H1 (cell line): ENCODE measurements around the gene TRAK1. TPM values are rescaled to one million over a fixed set of nuclear protein-coding genes. Genes with fewer than 3 reads are reported as not detected.

Source experiments
- CTCF ChIA-PET: fragments of 300-600 bp; sonication (Branson Sonifier 250); formaldehyde crosslinking; loops from one replicate; lab custom pipeline; 2021; ENCODE audit not compliant: partially characterized antibody; lab: Charles Lee
- POLR2A ChIA-PET: fragments of 300-600 bp; sonication (Branson Sonifier 250); formaldehyde crosslinking; loops from one replicate; lab custom pipeline; 2021; ENCODE audit warnings: inconsistent platforms; ENCODE audit not compliant: partially characterized antibody; lab: Charles Lee
- DNase-seq, 2 experiments: peaks; one replicate each; pipeline versions ENCODE4 v3.0.0 to v3.0.0-alpha.2; 2010 to 2022; ENCODE audit warnings: low spot score in 2 of 2, low read depth in 1 of 2, mixed read lengths in 1 of 2
- FAIRE-seq: peaks from 2 replicates; lab custom pipeline; 2011; peaks lifted over from hg19 to GRCh38; lab: Jason Lieb, UNC
- H2AFZ ChIP-seq: 2 replicates; pipeline ENCODE4 v1.8.1; 2012; ENCODE audit warnings: low read length, inconsistent platforms
- H2AK5ac ChIP-seq: 2 replicates; pipeline ENCODE4 v1.6.1; 2013; ENCODE audit warnings: low read depth, low read length
- H2BK120ac ChIP-seq: replicated peaks from 2 replicates; pipeline ENCODE3; 2013; ENCODE audit warnings: low read depth, low read length, inconsistent platforms
- H2BK12ac ChIP-seq: 2 replicates; pipeline ENCODE4 v1.6.1; 2013; ENCODE audit warnings: low read depth, low read length
- H2BK15ac ChIP-seq: 2 replicates; pipeline ENCODE4 v1.6.1; 2013; ENCODE audit warnings: low read length
- H2BK20ac ChIP-seq: 2 replicates; pipeline ENCODE4 v1.6.1; 2013; ENCODE audit warnings: low read length
- H2BK5ac ChIP-seq: 2 replicates; pipeline ENCODE4 v1.6.1; 2013; ENCODE audit warnings: low read depth, low read length
- H3K14ac ChIP-seq: 2 replicates; pipeline ENCODE4 v1.6.1; 2013; ENCODE audit warnings: inconsistent platforms; ENCODE audit not compliant: insufficient read length
- H3K18ac ChIP-seq: 2 replicates; pipeline ENCODE4 v1.6.1; 2013; ENCODE audit warnings: low read length; ENCODE audit errors: extremely low read depth
- H3K23ac ChIP-seq: 2 replicates; pipeline ENCODE4 v1.6.1; 2013; ENCODE audit warnings: inconsistent platforms; ENCODE audit not compliant: insufficient read length
- H3K23me2 ChIP-seq: 2 replicates; pipeline ENCODE4 v1.6.1; 2013; ENCODE audit warnings: low read depth, low read length
- H3K27ac ChIP-seq: 2 replicates; pipeline ENCODE4 v1.6.1; 2011; ENCODE audit warnings: low read depth, low read length, inconsistent platforms
- H3K27me3 ChIP-seq, 4 experiments: replicated peaks in 1 of 4; 1 replicate in 1 of 4; 2 replicates in 3 of 4; pipeline versions ENCODE4 v1.6.1 to v1.8.1; 2011 to 2013; ENCODE audit warnings: low read length in 3 of 4, mild to moderate bottlenecking in 3 of 4, inconsistent platforms in 2 of 4, mixed read lengths in 2 of 4, moderate library complexity in 1 of 4; ENCODE audit not compliant: control insufficient read depth in 3 of 4, insufficient read depth in 3 of 4; ENCODE audit errors: extremely low read depth in 1 of 4
- H3K36me3 ChIP-seq, 4 experiments: 2 replicates each; pipeline versions ENCODE4 v1.6.1 to v1.8.1; 2011 to 2013; ENCODE audit warnings: mild to moderate bottlenecking in 4 of 4, low read length in 3 of 4, moderate library complexity in 2 of 4, control low read depth in 1 of 4, inconsistent platforms in 1 of 4; ENCODE audit not compliant: insufficient read depth in 4 of 4, control insufficient read depth in 2 of 4
- H3K4ac ChIP-seq: replicated peaks from 2 replicates; pipeline ENCODE3; 2013; ENCODE audit warnings: low read length, low read depth, mixed read lengths, inconsistent platforms; ENCODE audit not compliant: insufficient read length
- H3K4me1 ChIP-seq, 4 experiments: replicated peaks in 1 of 4; 1 replicate in 1 of 4; 2 replicates in 3 of 4; pipeline versions ENCODE4 v1.6.1 to v1.8.1; 2011 to 2013; ENCODE audit warnings: low read length in 3 of 4, inconsistent platforms in 2 of 4, mixed read lengths in 1 of 4; ENCODE audit not compliant: insufficient read depth in 4 of 4, control insufficient read depth in 3 of 4
- H3K4me2 ChIP-seq, 2 experiments: 2 replicates each; pipeline versions ENCODE4 v1.6.1 to v1.8.1; 2011 to 2013; ENCODE audit warnings: low read depth in 2 of 2, low read length in 2 of 2, control low read depth in 1 of 2, inconsistent platforms in 1 of 2, mild to moderate bottlenecking in 1 of 2; ENCODE audit not compliant: insufficient read depth in 1 of 2
- H3K4me3 ChIP-seq, 4 experiments: fragments of 200-600, 300-600 bp in 1 of 4; sonication (generic), shearing (Covaris generic), sonication (Bioruptor Twin) in 1 of 4; 2 replicates each; pipeline versions ENCODE4 v1.5.1 to v1.8.1; 2011 to 2016; ENCODE audit warnings: low read length in 4 of 4, low read depth in 3 of 4, control low read depth in 2 of 4, inconsistent platforms in 2 of 4, mild to moderate bottlenecking in 2 of 4, mixed read lengths in 1 of 4, moderate library complexity in 1 of 4; ENCODE audit not compliant: insufficient read depth in 2 of 4; ENCODE audit errors: extremely low read depth in 1 of 4
- H3K56ac ChIP-seq: replicated peaks from 2 replicates; pipeline ENCODE3; 2013; ENCODE audit warnings: low read depth, mild to moderate bottlenecking, mixed read lengths, low read length, inconsistent platforms; ENCODE audit not compliant: insufficient read length
- H3K79me1 ChIP-seq: 2 replicates; pipeline ENCODE4 v1.6.1; 2013; ENCODE audit warnings: low read depth, low read length, control low read depth
- H3K79me2 ChIP-seq, 2 experiments: 2 replicates each; pipeline versions ENCODE4 v1.6.1 to v1.8.1; 2012 to 2013; ENCODE audit warnings: low read length in 2 of 2, mild to moderate bottlenecking in 2 of 2, inconsistent platforms in 1 of 2; ENCODE audit not compliant: insufficient read depth in 2 of 2, control insufficient read depth in 1 of 2
- H3K9ac ChIP-seq, 4 experiments: replicated peaks in 1 of 4; 1 replicate in 1 of 4; 2 replicates in 3 of 4; pipeline versions ENCODE4 v1.6.1 to v1.8.1; 2011 to 2013; ENCODE audit warnings: low read depth in 3 of 4, low read length in 3 of 4, control low read depth in 2 of 4, mild to moderate bottlenecking in 2 of 4, moderate library complexity in 2 of 4, inconsistent platforms in 1 of 4; ENCODE audit errors: extremely low read depth in 1 of 4
- H3K9me3 ChIP-seq, 2 experiments: 2 replicates each; pipeline versions ENCODE4 v1.6.1 to v1.8.1; 2012 to 2013; ENCODE audit warnings: mild to moderate bottlenecking in 2 of 2, moderate library complexity in 2 of 2, control low read depth in 1 of 2, inconsistent platforms in 1 of 2, low read depth in 1 of 2, low read length in 1 of 2, mixed read lengths in 1 of 2; ENCODE audit not compliant: insufficient read depth in 2 of 2
- H4K20me1 ChIP-seq, 2 experiments: replicated peaks in 1 of 2; 2 replicates each; pipeline versions ENCODE3 to v1.8.1; 2011 to 2013; ENCODE audit warnings: inconsistent platforms in 2 of 2, low read length in 2 of 2, mild to moderate bottlenecking in 1 of 2; ENCODE audit not compliant: insufficient read depth in 2 of 2, control insufficient read depth in 1 of 2
- H4K5ac ChIP-seq: 2 replicates; pipeline ENCODE4 v1.6.1; 2013; ENCODE audit warnings: low read length, low read depth, mixed read lengths, inconsistent platforms; ENCODE audit not compliant: insufficient read length
- H4K8ac ChIP-seq: 2 replicates; pipeline ENCODE4 v1.8.0; 2013; ENCODE audit warnings: mild to moderate bottlenecking, moderate library complexity, low read length, inconsistent platforms; ENCODE audit not compliant: insufficient read depth; ENCODE audit errors: extremely low read depth
- H4K91ac ChIP-seq: replicated peaks from 2 replicates; pipeline ENCODE3; 2013; ENCODE audit warnings: low read length, mixed read lengths, inconsistent platforms; ENCODE audit not compliant: insufficient read length
- HDAC6 ChIP-seq: IDR thresholded peaks from one replicate; pipeline ENCODE4 v1.7.1; 2012; ENCODE audit warnings: low read depth, mild to moderate bottlenecking, inconsistent platforms, low read length, moderate library complexity
- WGBS, 2 experiments: shearing (Covaris generic) in 1 of 2; methylation state at CpG; one replicate each; pipeline versions ENCODE4 v1.1.6 to v1.1.7; 2013 to 2015; ENCODE audit warnings: low lambda C conversion rate in 2 of 2, mixed read lengths in 2 of 2, inconsistent platforms in 1 of 2, low coverage in 1 of 2, missing lambda C conversion rate in 1 of 2; ENCODE audit not compliant: insufficient replicate concordance in 2 of 2, insufficient coverage in 1 of 2, insufficient read length in 1 of 2; ENCODE audit errors: extremely low coverage in 1 of 2, missing lambda C conversion rate in 1 of 2; 5-methylcytosine and 5-hydroxymethylcytosine counted together
- polyA plus RNA-seq, 7 experiments: library from polyadenylated mRNA; depleted of rRNA in 3 of 7; stranded (reverse) in 5 of 7; unstranded in 2 of 7; fragments of >200 nt in 5 of 7; fragments of 200-250 nt in 2 of 7; gene quantifications; 1 replicate in 5 of 7; 2 replicates in 1 of 7; 4 replicates in 1 of 7; pipeline versions ENCODE4 v1.2.1 to v1.2.3, GENCODE V29; 2011 to 2013; ENCODE audit warnings: missing spikeins in 2 of 7, mixed read lengths in 2 of 7
- total RNA-seq: library from RNA; stranded (reverse); fragmentation: NEBNext Ultra II Directional; extraction: Animal tissue kit (Norgen Biotek cat#: 25700); gene quantifications from 2 replicates; pipeline ENCODE4 v1.2.1, GENCODE V29; 2021
- TF ChIP-seq, protein P1 (sequence below): IDR thresholded peaks from 2 replicates; pipeline ENCODE4 v1.6.1; 2011; ENCODE audit warnings: low read depth, mild to moderate bottlenecking, low read length; ENCODE audit not compliant: insufficient read depth

The TRAK1 gene
- total and polyA plus RNA-seq, 2 of the 8 experiments (the other 6 are each of a cell fraction or from before 2014, with no cell fraction given) = 21.3 to 32.7 TPM

DNA sequence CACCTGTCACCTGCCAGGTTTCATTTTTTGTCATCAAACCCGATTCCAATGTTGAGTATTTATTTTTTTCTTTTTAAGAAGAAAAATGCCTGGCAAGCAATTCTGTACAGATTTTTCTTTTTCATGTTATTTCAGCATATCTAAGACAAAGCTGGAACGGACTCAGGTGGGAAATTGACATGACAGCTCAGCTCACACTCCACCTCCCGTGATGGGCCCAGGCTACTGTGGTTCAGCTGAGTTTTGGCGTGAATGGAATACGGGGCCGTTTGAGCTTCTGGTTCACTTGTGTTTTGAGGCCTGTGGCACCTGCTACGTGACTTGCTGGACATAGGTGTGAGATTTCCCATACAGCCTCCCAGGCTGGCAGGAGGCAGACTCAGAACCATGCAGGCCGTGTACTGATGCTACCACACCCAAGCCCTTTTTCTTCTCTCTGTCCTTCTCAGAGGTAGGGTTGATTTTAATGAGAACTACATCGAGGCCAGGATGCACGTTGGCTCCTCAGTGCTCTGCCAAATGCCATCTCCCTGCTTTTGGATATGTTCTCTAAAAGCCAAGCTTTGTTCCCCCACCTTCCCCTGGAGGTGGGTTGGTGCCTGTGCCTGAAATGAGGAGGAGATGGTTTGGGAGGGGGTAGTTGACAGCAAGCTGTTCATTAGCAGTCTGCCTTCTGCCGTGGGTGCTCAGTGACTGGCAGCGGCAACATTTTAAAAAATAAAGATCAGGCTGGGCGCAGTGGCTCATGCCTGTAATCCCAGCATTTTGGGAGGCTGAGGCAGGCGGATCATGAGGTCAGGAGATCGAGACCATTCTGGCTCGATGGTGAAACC lies 48.7 kb downstream of the TRAK1 start:
- no peak overlapping the region for H3K4me2 ChIP-seq
- H3K27me3 ChIP-seq = no peaks in the 10 kb centered on the region
- POLR2A ChIA-PET = no interaction called here
- no peaks in the 10 kb centered on the region for H3K4me1 ChIP-seq
- no peak overlapping the region for H2BK5ac ChIP-seq
- no peaks in the 10 kb centered on the region for H3K9me3 ChIP-seq
- H4K8ac ChIP-seq = no peak overlapping the region
- no peak overlapping the region for H3K4me3 ChIP-seq
- no peak overlapping the region for H2BK12ac ChIP-seq
- H4K20me1 ChIP-seq = no peaks in the 10 kb centered on the region
- H3K4ac ChIP-seq = no peak overlapping the region
- H3K23me2 ChIP-seq = no peaks in the 10 kb centered on the region
- FAIRE-seq (no peak), DNase-seq (no peak)
- no peak overlapping the region for H4K5ac ChIP-seq
- WGBS, 2 experiments = 91% methylated on average over 16 of the region's 16 CpGs; no CpG with 5 or more reads in 1 of the 2 experiments
- H3K79me2 ChIP-seq = no peaks in the 10 kb centered on the region
- no peak overlapping the region for H3K9ac ChIP-seq
- H2BK120ac ChIP-seq = no peak overlapping the region
- H3K23ac ChIP-seq = no peak overlapping the region
- H3K56ac ChIP-seq = no peak overlapping the region
- H3K79me1 ChIP-seq = peaks cover 2% of the 10 kb centered on the region; the same call in 1 of the 2 replicates
- no peak overlapping the region for H2BK15ac ChIP-seq
- no peak overlapping the region for H3K14ac ChIP-seq
- TF ChIP-seq, protein P1, sequence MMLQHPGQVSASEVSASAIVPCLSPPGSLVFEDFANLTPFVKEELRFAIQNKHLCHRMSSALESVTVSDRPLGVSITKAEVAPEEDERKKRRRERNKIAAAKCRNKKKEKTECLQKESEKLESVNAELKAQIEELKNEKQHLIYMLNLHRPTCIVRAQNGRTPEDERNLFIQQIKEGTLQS = no peak
- TF ChIP-seq HDAC6 = no peak
- H4K91ac ChIP-seq = no peak overlapping the region
- H2AFZ ChIP-seq = no peak overlapping the region
- H2BK20ac ChIP-seq = no peak overlapping the region
- no peak overlapping the region for H2AK5ac ChIP-seq
- CTCF ChIA-PET = interaction anchor here (0.8 to 2.7 kb wide), 7 partner anchors 11 to 55 kb away, joined by 3 to 10 read pairs (median 4); no protein-coding TSS in a partner anchor
- H3K27ac ChIP-seq = no peak overlapping the region
- H3K18ac ChIP-seq = no peak overlapping the region
- no peaks in the 10 kb centered on the region for H3K36me3 ChIP-seq
